Pericardium fibroblast (primary cell): ENCODE measurements around the gene OR51G1. TPM values are rescaled to one million over a fixed set of nuclear protein-coding genes. Genes with fewer than 3 reads are reported as not detected.

ENCODE experiments used
- total RNA-seq: library from RNA; depleted of rRNA; stranded (reverse); fragments of >200 nt; gene quantifications from 2 replicates; pipeline ENCODE4 v1.2.3, GENCODE V29; 2015

OR51G1 gene, protein sequence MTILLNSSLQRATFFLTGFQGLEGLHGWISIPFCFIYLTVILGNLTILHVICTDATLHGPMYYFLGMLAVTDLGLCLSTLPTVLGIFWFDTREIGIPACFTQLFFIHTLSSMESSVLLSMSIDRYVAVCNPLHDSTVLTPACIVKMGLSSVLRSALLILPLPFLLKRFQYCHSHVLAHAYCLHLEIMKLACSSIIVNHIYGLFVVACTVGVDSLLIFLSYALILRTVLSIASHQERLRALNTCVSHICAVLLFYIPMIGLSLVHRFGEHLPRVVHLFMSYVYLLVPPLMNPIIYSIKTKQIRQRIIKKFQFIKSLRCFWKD
- not detected in 2 replicates for total RNA-seq

DNA sequence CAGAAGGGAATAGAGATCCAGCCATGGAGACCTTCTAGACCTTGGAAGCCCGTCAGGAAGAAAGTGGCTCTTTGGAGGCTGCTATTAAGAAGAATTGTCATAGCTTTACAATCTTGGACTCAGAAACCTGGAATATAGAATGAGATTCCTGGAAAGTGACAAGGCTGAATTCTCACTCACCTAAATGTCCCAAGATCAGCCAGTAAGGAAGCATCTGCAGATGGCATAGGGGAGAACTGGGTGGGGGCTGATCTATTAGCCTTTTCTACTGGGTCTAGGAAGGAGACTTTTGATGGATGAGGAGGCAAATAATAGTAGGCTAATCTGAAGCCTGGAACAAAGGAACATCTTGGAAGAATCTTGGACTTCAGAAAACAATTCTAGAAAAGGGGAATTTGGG is at the start of gene OR51G1:
Gene OR51G1 (minus strand): TSS at position 101 of the 400 bp plus-strand sequence. CDS start 0 bp downstream, at position 101.

DNA sequence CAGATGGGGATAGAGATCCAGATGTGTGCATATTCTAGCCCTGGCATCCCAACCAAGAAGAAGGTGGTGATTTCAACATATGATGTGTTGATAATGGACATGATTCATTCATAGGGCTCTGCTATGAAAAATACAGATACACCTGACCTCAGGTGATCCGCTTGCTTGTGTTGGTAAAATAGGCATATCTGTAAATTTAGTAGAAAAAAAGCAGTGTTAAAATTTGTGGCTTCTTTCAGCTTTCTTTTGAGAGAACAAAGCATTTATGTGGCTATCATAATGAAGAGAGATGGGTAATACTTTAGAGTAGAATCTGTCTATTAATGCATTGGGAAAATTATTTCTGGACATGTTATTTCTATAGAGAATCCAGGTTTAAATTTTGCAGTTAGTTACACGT is 31.5 kb upstream of the OR51G1 start, which contains the start of gene OR51A2:
Gene OR51A2 (minus strand): TSS at position 101 of the 400 bp plus-strand sequence. CDS start 0 bp downstream, at position 101.

DNA sequence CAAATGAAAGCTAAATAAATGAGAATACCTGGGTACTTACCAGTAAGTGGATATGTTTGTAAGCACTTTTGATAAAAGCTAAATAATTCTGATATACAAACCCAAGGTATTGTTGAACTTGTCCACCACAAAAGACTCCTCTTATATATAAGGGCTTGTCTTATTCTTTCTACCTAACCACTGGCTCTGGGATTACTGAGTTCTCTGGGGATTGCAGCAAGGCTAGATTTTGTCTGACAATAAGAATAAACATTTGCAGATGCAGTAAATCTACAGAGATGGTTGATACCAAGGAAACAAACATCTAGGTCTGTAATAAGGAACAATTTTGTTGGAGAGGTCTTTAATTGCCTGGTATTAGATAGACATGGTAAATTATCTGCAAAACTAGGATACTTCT is 23.4 kb upstream of the OR51G1 start, which contains the start of gene OR51A4:
Gene OR51A4 (minus strand): TSS at position 101 of the 400 bp plus-strand sequence. CDS start 505 bp downstream, outside the sequence.

DNA sequence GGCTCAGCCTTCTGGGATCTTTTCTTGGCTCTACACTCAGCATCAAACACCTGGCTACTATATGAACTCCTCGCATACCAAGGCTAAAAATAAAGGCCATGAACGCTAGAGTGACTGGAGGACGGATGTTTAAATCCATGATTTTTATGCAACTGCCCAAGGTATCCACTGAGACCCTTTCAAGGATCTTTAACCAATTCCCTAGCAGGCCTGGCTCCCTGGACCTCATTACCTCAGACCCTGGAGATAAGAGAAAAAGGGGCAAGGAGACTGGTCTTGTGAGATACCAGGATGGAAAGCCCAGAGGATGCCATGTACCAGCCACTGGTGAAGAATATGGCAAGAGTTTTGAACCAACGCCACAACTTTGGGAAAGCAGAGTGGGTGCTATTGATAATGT is 4.9 kb downstream of the OR51G1 start, which contains the start of gene OR51G2:
Gene OR51G2 (minus strand): TSS at position 101 of the 400 bp plus-strand sequence. CDS start 3,687 bp downstream, outside the sequence.

DNA sequence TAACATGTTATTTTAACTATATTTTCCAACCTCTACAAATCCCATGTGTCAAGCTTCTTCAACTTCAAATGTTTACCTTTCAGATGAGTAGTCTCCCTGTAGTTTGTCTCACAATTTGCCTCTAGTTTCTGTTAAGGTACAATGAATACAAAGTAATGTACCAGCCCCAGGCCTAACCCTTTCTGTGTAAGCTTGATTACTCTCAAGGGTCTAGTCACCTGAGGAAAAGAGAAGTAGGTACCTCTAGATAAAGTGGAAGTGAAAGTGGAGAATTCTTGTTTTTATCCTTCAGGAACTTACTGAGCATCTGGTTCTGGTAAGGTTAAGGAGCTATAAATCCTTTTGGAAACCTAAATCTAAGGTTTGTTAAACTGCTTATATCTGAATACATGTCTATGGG is 20.7 kb downstream of the OR51G1 start, which contains the start of gene OR51A7:
Gene OR51A7 (plus strand): TSS at position 300 of the 400 bp plus-strand sequence. CDS start 3,587 bp downstream, outside the sequence.

DNA sequence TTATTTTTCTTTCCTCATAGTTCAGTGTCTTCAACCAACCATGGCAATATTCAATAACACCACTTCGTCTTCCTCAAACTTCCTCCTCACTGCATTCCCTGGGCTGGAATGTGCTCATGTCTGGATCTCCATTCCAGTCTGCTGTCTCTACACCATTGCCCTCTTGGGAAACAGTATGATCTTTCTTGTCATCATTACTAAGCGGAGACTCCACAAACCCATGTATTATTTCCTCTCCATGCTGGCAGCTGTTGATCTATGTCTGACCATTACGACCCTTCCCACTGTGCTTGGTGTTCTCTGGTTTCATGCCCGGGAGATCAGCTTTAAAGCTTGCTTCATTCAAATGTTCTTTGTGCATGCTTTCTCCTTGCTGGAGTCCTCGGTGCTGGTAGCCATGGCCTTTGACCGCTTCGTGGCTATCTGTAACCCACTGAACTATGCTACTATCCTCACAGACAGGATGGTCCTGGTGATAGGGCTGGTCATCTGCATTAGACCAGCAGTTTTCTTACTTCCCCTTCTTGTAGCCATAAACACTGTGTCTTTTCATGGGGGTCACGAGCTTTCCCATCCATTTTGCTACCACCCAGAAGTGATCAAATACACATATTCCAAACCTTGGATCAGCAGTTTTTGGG is 42.2 kb downstream of the OR51G1 start, which contains the start of gene OR51T1:
Gene OR51T1 (plus strand): TSS at position 41 of the 641 bp plus-strand sequence. CDS start 0 bp downstream, at position 41.

Other genes starting within 250 kb of the OR51G1 start
- gene OR51E2, start 226.5 kb downstream of the OR51G1 start, total RNA-seq = not detected in 2 replicates
- not detected in 2 replicates for gene MMP26, start 219.6 kb downstream of the OR51G1 start, total RNA-seq
- not detected in 2 replicates for gene OR51F1, start 154.4 kb downstream of the OR51G1 start, total RNA-seq
- gene OR52R1, start 120.0 kb downstream of the OR51G1 start, total RNA-seq = not detected in 2 replicates
- not detected in 2 replicates for gene OR51F2, start 103.0 kb downstream of the OR51G1 start, total RNA-seq
- gene OR51S1, start 75.1 kb downstream of the OR51G1 start, total RNA-seq = not detected in 2 replicates
- not detected in 2 replicates for gene OR51T1, start 42.4 kb downstream of the OR51G1 start, total RNA-seq
- gene OR51A7, start 20.6 kb downstream of the OR51G1 start, total RNA-seq = not detected in 2 replicates
- not detected in 2 replicates for gene OR51G2, start 5.0 kb downstream of the OR51G1 start, total RNA-seq
- not detected in 2 replicates for gene OR51A4, start 23.3 kb upstream of the OR51G1 start, total RNA-seq
- gene OR51A2, start 31.4 kb upstream of the OR51G1 start, total RNA-seq = not detected in 2 replicates
- not detected in 2 replicates for gene OR51L1, start 70.5 kb upstream of the OR51G1 start, total RNA-seq
- gene OR52J3, start 122.2 kb upstream of the OR51G1 start, total RNA-seq = not detected in 2 replicates
- gene OR52E2, start 135.3 kb upstream of the OR51G1 start, total RNA-seq = not detected in 2 replicates
- gene OR52E1, start 145.2 kb upstream of the OR51G1 start, total RNA-seq = not detected in 2 replicates
- not detected in 2 replicates for gene OR52A5, start 214.0 kb upstream of the OR51G1 start, total RNA-seq
- gene OR52A1, start 230.4 kb upstream of the OR51G1 start, total RNA-seq = not detected in 2 replicates